ENCODE results near the gene ENO1. TPM values are rescaled to one million over a fixed set of nuclear protein-coding genes. Genes with fewer than 3 reads are reported as not detected.
"Not testable (repeated sequence)": the region's sequence is repeated elsewhere in the genome, so short reads cannot be mapped to it uniquely, and the experiment has no call there.

ENO1 gene
- total and polyA plus RNA-seq, 7 donors = 265 to 968 (median 324) TPM

GRCh38 chr1:8831340-8831739, 47.1 kb downstream of the ENO1 start:
- no peak overlapping the region for H3K27ac ChIP-seq
- intact Hi-C loops (cut with DNase I) = no loop called here
- TF ChIP-seq, protein P1, sequence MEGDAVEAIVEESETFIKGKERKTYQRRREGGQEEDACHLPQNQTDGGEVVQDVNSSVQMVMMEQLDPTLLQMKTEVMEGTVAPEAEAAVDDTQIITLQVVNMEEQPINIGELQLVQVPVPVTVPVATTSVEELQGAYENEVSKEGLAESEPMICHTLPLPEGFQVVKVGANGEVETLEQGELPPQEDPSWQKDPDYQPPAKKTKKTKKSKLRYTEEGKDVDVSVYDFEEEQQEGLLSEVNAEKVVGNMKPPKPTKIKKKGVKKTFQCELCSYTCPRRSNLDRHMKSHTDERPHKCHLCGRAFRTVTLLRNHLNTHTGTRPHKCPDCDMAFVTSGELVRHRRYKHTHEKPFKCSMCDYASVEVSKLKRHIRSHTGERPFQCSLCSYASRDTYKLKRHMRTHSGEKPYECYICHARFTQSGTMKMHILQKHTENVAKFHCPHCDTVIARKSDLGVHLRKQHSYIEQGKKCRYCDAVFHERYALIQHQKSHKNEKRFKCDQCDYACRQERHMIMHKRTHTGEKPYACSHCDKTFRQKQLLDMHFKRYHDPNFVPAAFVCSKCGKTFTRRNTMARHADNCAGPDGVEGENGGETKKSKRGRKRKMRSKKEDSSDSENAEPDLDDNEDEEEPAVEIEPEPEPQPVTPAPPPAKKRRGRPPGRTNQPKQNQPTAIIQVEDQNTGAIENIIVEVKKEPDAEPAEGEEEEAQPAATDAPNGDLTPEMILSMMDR (IDR thresholded peaks at IDR 0.05) = peak in 2 of 4 experiments; percentile 8 to 13
- TF ChIP-seq POLR2A (IDR thresholded peaks at IDR 0.05) (no peak), EP300 (IDR thresholded peaks at IDR 0.05) (no peak), POLR2AphosphoS5 (IDR thresholded peaks at IDR 0.05) (no peak)
- H3K9me3 ChIP-seq = no peaks in the 10 kb centered on the region
- no peaks in the 10 kb centered on the region for H3K36me3 ChIP-seq
- WGBS, 2 donors = 71 to 79% methylated on average over 4 of the region's 4 CpGs
- H3K4me1 ChIP-seq = no peaks in the 10 kb centered on the region
- H3K27me3 ChIP-seq = no peaks in the 10 kb centered on the region
- no peak for DNase-seq
- no peak overlapping the region for H3K4me3 ChIP-seq

GRCh38 chr1:8830732-8831131, 47.8 kb downstream of the ENO1 start:
- H3K9me3 ChIP-seq; H3K4me1 ChIP-seq; intact Hi-C loops (cut with DNase I); H3K27me3 ChIP-seq; H3K36me3 ChIP-seq; H3K27ac ChIP-seq; DNase-seq; H3K4me3 ChIP-seq: not testable (repeated sequence)
- 84 to 92% methylated on average over 10 of the region's 10 CpGs for WGBS, 2 donors

DNA sequence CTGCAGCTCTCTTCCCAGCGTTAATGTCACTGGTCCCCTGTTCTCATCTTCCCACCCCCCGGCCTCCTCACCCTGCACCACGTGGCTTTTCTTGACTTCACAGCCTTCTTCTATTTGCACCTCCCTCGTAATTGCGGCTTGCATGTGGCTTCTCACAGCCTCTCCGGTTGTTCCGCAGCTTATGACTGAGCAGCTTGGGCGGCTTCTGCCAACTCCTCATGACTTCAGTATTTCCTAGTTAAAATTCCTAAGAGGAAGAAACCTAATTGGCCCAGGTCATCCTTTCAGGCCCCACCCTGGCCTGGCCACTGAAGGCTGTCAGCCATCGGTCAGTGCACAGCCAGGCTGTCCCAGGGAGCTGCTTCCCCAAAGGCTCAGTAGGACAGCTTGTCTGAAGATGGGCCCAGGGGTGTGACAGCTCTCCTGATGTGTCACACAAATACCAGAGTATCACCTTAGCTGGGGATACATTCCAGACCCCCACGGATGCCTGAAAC, 52.5 kb downstream of the ENO1 start:
- no peak overlapping the region for H3K4me3 ChIP-seq
- TF ChIP-seq EP300 (IDR thresholded peaks at IDR 0.05) = no peak
- TF ChIP-seq POLR2AphosphoS5 (IDR thresholded peaks at IDR 0.05) = no peak
- TF ChIP-seq, protein P1 (IDR thresholded peaks at IDR 0.05) = no peak
- TF ChIP-seq POLR2A (IDR thresholded peaks at IDR 0.05) = no peak
- no peaks in the 10 kb centered on the region for H3K36me3 ChIP-seq
- WGBS, 2 donors = 90% methylated on average over 10 of the region's 10 CpGs
- intact Hi-C loops (cut with DNase I) = no loop called here
- DNase-seq = no peak
- no peaks in the 10 kb centered on the region for H3K9me3 ChIP-seq
- H3K27me3 ChIP-seq = no peaks in the 10 kb centered on the region
- no peak overlapping the region for H3K27ac ChIP-seq
- peaks cover 0 to 9% (median 0%) of the 10 kb centered on the region in 4 donors for H3K4me1 ChIP-seq

DNA sequence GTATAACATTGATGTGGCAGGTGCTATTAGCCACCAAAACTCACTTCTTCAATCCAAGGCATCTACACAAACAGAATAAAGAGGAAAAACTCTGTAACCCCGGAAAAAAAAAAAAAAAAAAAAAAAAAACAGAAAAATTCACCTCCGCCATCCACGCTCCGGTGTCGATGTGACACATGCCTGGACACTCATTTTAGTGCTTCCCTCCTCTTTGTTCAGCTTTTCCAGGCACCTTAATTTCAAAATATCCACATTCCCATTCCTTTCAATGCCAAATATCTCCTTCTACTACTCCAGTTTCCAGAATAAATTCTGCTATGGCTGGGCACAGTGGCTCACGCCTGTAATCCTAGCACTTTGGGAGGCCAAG, 55.2 kb downstream of the ENO1 start:
- intact Hi-C loops (cut with DNase I) = no loop called here
- Histone ChIP-seq H3K36me3 (no peaks in the 10 kb centered on the region), H3K27ac (peak overlapping the region in 2 of 4 donors; percentile 2 to 8), H3K27me3 (no peaks in the 10 kb centered on the region), H3K4me3 (no peak overlapping the region), H3K4me1 (peaks cover 0 to 15% (median 6%) of the 10 kb centered on the region in 4 donors), H3K9me3 (no peaks in the 10 kb centered on the region)
- DNase-seq = no peak
- 54 to 64% methylated on average over 6 of the region's 6 CpGs for WGBS, 2 donors
- no peak for TF ChIP-seq POLR2AphosphoS5 (IDR thresholded peaks at IDR 0.05)
- TF ChIP-seq, protein P1 (IDR thresholded peaks at IDR 0.05) = no peak
- no peak for TF ChIP-seq POLR2A (IDR thresholded peaks at IDR 0.05)
- no peak for TF ChIP-seq EP300 (IDR thresholded peaks at IDR 0.05)

- peak overlapping the region in 3 of 4 donors; percentile 8 to 58 (median 41) for H3K27ac ChIP-seq
Observed at GRCh38 chr1:8822373-8823294, 55.9 kb downstream of the ENO1 start.

More at GRCh38 chr1:8822373-8823294, 55.9 kb downstream of the ENO1 start:
- Histone ChIP-seq H3K27me3 (no peaks in the 10 kb centered on the region), H3K36me3 (no peaks in the 10 kb centered on the region), H3K4me1 (peaks cover 0 to 17% (median 8%) of the 10 kb centered on the region in 4 donors), H3K4me3 (no peak overlapping the region), H3K9me3 (no peaks in the 10 kb centered on the region)
- intact Hi-C loops (cut with DNase I) = no loop called here
- peak in 2 of 4 donors; percentile 20 to 41 for TF ChIP-seq POLR2AphosphoS5 (IDR thresholded peaks at IDR 0.05)
- TF ChIP-seq POLR2A (IDR thresholded peaks at IDR 0.05) = no peak
- 46 to 64% methylated on average over 10 of the region's 10 CpGs for WGBS, 2 donors
- DNase-seq = no peak

Data from sigmoid colon (tissue), 7 donors.